HepG2 (cell line): ENCODE results near the gene MBD5. TPM values are rescaled to one million over a fixed set of nuclear protein-coding genes. Genes with fewer than 3 reads are reported as not detected.

Source experiments
- ATAC-seq: fragments of 200-7000 bp; cut with Tn5 transposase; 3 replicates; pipeline ENCODE4 v1.9.1; 2020; ENCODE audit warnings: mild to moderate bottlenecking, moderate library complexity
- BruUV-seq: library from RNA; stranded (reverse); fragments of 400-500 nt; replicated peaks from 2 replicates; lab custom pipeline; 2021; lab: Mats Ljungman, UMichigan
- CTCF ChIA-PET: fragments of 300-600 bp; formaldehyde crosslinking; extraction: SDS; loops from one replicate; lab custom pipeline; 2021; ENCODE audit warnings: low total read pairs, inconsistent platforms, low intra/inter-chr PET ratio; lab: Yijun Ruan, JAX
- POLR2A ChIA-PET: fragments of 350-600 bp; sonication (Branson Sonifier 250); formaldehyde crosslinking; loops from one replicate; lab custom pipeline; 2020; ENCODE audit warnings: antibody characterized with exemption, inconsistent platforms; lab: Yijun Ruan, JAX
- DNase-seq: peaks from one replicate; pipeline ENCODE4 v3.0.0-alpha.2; 2015; ENCODE audit warnings: low spot score
- FAIRE-seq: peaks from 3 replicates; lab custom pipeline; 2011; peaks lifted over from hg19 to GRCh38; lab: Jason Lieb, UNC
- H2AFZ ChIP-seq: one replicate; pipeline ENCODE4 v1.6.1; 2011; ENCODE audit warnings: low read length, inconsistent platforms
- H3K27ac ChIP-seq: fragments of 300-600 bp; 3 replicates; pipeline ENCODE4 v1.8.0; 2011; ENCODE audit warnings: mixed run types, mild to moderate bottlenecking, mixed read lengths, low read length, inconsistent platforms; ENCODE audit not compliant: insufficient read depth; ENCODE audit errors: extremely low read length
- H3K27me3 ChIP-seq, 2 experiments: fragments of 200-600 bp in 1 of 2; 2 replicates in 1 of 2; 3 replicates in 1 of 2; pipeline versions ENCODE4 v1.6.0 to v1.8.0; 2011; ENCODE audit warnings: low read length in 2 of 2, mild to moderate bottlenecking in 2 of 2, moderate library complexity in 2 of 2, inconsistent platforms in 1 of 2; ENCODE audit not compliant: insufficient read depth in 2 of 2, control insufficient read depth in 1 of 2
- H3K36me3 ChIP-seq, 2 experiments: fragments of 200-600 bp in 1 of 2; replicated peaks in 1 of 2; 2 replicates in 1 of 2; 3 replicates in 1 of 2; pipeline versions ENCODE4 v1.5.1 to v1.8.0; 2011; ENCODE audit warnings: low read length in 2 of 2, inconsistent platforms in 1 of 2; ENCODE audit not compliant: insufficient read depth in 2 of 2, control insufficient read depth in 1 of 2
- H3K4me1 ChIP-seq: 2 replicates; pipeline ENCODE4 v1.5.1; 2012; ENCODE audit warnings: low read length, inconsistent platforms; ENCODE audit not compliant: insufficient read depth
- H3K4me2 ChIP-seq: 2 replicates; pipeline ENCODE4 v1.6.0; 2011; ENCODE audit warnings: low read depth, low read length, inconsistent platforms
- H3K4me3 ChIP-seq, 3 experiments: fragments of 200-600 bp in 1 of 3; sonication (generic), shearing (Covaris generic) in 1 of 3; replicated peaks in 1 of 3; 2 replicates each; pipeline ENCODE4 v1.5.1; 2011 to 2016; ENCODE audit warnings: low read length in 3 of 3, inconsistent platforms in 2 of 3, low read depth in 2 of 3, mild to moderate bottlenecking in 2 of 3, control low read depth in 1 of 3, mixed read lengths in 1 of 3; ENCODE audit not compliant: insufficient read depth in 1 of 3
- H3K79me2 ChIP-seq: one replicate; pipeline ENCODE4 v1.6.1; 2011; ENCODE audit warnings: low read length, inconsistent platforms; ENCODE audit not compliant: insufficient read depth
- H3K9ac ChIP-seq: 2 replicates; pipeline ENCODE4 v1.6.0; 2011; ENCODE audit warnings: mild to moderate bottlenecking, low read depth, low read length, inconsistent platforms; ENCODE audit not compliant: insufficient read depth
- H3K9me3 ChIP-seq: 2 replicates; pipeline ENCODE4 v1.5.1; 2012; ENCODE audit warnings: mild to moderate bottlenecking, low read length
- H4K20me1 ChIP-seq: 2 replicates; pipeline ENCODE4 v1.6.0; 2011; ENCODE audit warnings: inconsistent platforms, mild to moderate bottlenecking, low read length, moderate library complexity; ENCODE audit not compliant: insufficient read depth
- KAT8 ChIP-seq: IDR thresholded peaks from 2 replicates; pipeline ENCODE4 v1.6.1; 2016; ENCODE audit warnings: missing genetic modification reagents, missing compliant biosample characterization
- KLF9 ChIP-seq: IDR thresholded peaks from 2 replicates; pipeline ENCODE4 v1.6.1; 2016; ENCODE audit warnings: low read depth
- ZBTB3 ChIP-seq: sonication (generic); formaldehyde crosslinking; IDR thresholded peaks from 2 replicates; pipeline ENCODE4 v1.4.0; 2020; ENCODE audit warnings: low read depth, mild to moderate bottlenecking, moderate library complexity, missing genetic modification reagents, borderline replicate concordance
- ZNF143 ChIP-seq: sonication (generic); formaldehyde crosslinking; IDR thresholded peaks from 2 replicates; pipeline ENCODE4 v1.4.0; 2020; ENCODE audit warnings: missing genetic modification reagents
- ZNF24 ChIP-seq: fragments of 450-650 bp; IDR thresholded peaks from 2 replicates; pipeline ENCODE4 v1.6.1; 2017; ENCODE audit warnings: antibody characterized with exemption, mild to moderate bottlenecking
- ZNF282 ChIP-seq: fragments of 450-650 bp; IDR thresholded peaks from 2 replicates; pipeline ENCODE4 v1.6.1; 2018; ENCODE audit not compliant: partially characterized antibody
- ZNF343 ChIP-seq: sonication (generic); formaldehyde crosslinking; IDR thresholded peaks from 2 replicates; pipeline ENCODE4 v1.4.0; 2020; ENCODE audit warnings: mild to moderate bottlenecking, missing genetic modification reagents
- ZNF460 ChIP-seq: sonication (generic); formaldehyde crosslinking; IDR thresholded peaks from 2 replicates; pipeline ENCODE4 v1.5.1; 2020; ENCODE audit warnings: missing genetic modification reagents, mild to moderate bottlenecking, borderline replicate concordance
- ZNF564 ChIP-seq: sonication (generic); formaldehyde crosslinking; IDR thresholded peaks from 2 replicates; pipeline ENCODE4 v1.8.1; 2023; ENCODE audit warnings: mild to moderate bottlenecking, missing genetic modification reagents
- ZNF660 ChIP-seq: sonication (generic); formaldehyde crosslinking; IDR thresholded peaks from 2 replicates; pipeline ENCODE4 v1.5.1; 2020; ENCODE audit warnings: mild to moderate bottlenecking, low read depth, missing genetic modification reagents, borderline replicate concordance
- ZNF703 ChIP-seq: sonication (generic); formaldehyde crosslinking; IDR thresholded peaks from 2 replicates; pipeline ENCODE4 v1.5.1; 2020; ENCODE audit warnings: missing genetic modification reagents, mild to moderate bottlenecking, moderate library complexity, borderline replicate concordance
- WGBS: methylation state at CpG from one replicate; pipeline ENCODE4 v1.1.6; 2017; ENCODE audit warnings: low lambda C conversion rate; 5-methylcytosine and 5-hydroxymethylcytosine counted together
- in situ Hi-C: cut with HindIII; loops from 2 replicates; pipeline ENCODE4 v1.10.0; 2017; ENCODE audit warnings: low pct_unique_long_range_greater_than_20kb; ENCODE audit not compliant: extremely low pct_ligation_motif_present
- intact Hi-C: fragments of 100-400 bp; cut with micrococcal nuclease; formaldehyde crosslinking; loops from one replicate; pipeline ENCODE4 v1.10.0; 2022; ENCODE audit not compliant: unreplicated experiment
- polyA plus RNA-seq, 8 experiments: library from polyadenylated mRNA; depleted of rRNA in 3 of 8; stranded (reverse) in 7 of 8; unstranded in 1 of 8; fragments of >200 nt; fragmentation: Illumina TruSeq in 4 of 8; extraction: Trizol in 4 of 8; gene quantifications; 2 replicates each; pipeline versions ENCODE4 v1.2.1 to v1.2.3, GENCODE V29; 2011 to 2016; ENCODE audit warnings: low read depth in 4 of 8, missing spikeins in 1 of 8, mixed read lengths in 1 of 8; ENCODE audit not compliant: insufficient read depth in 1 of 8
- total RNA-seq, 5 experiments: library from RNA; depleted of rRNA; stranded (reverse); fragments of >200 nt; fragmentation: Illumina TruSeq; extraction: Trizol; gene quantifications; 2 replicates each; pipeline ENCODE4 v1.2.3, GENCODE V29; 2016; ENCODE audit warnings: low read depth in 1 of 5
- TF ChIP-seq, protein P1 (sequence below): sonication (generic); formaldehyde crosslinking; IDR thresholded peaks from 2 replicates; pipeline ENCODE4 v1.5.0; 2020; ENCODE audit warnings: missing genetic modification reagents
- TF ChIP-seq, protein P2 (sequence below): sonication (generic); formaldehyde crosslinking; IDR thresholded peaks from 2 replicates; pipeline ENCODE4 v1.4.0; 2020; ENCODE audit warnings: mild to moderate bottlenecking, missing genetic modification reagents
- TF ChIP-seq, protein P3 (sequence below): sonication (generic); formaldehyde crosslinking; IDR thresholded peaks from 2 replicates; pipeline ENCODE4 v1.4.0; 2020; ENCODE audit warnings: missing genetic modification reagents

Gene MBD5
- total and polyA plus RNA-seq, 2 of the 13 experiments (the other 11 are each of a cell fraction or from before 2014, with no cell fraction given): 13.5 to 26.4 TPM

GRCh38 chr2:148234143-148234542 is 213.3 kb downstream of the MBD5 start:
- H3K36me3 ChIP-seq: no peaks in the 10 kb centered on the region
- WGBS: 94% methylated on average over 1 of the region's 1 CpG
- no peak for FAIRE-seq
- ChIA-PET POLR2A (no interaction called here), CTCF (no interaction called here)
- H3K27me3 ChIP-seq: no peaks in the 10 kb centered on the region
- in situ Hi-C loops: no loop called here
- no TSS peak for BruUV-seq
- no peak overlapping the region for H3K4me3 ChIP-seq
- no peak overlapping the region for H2AFZ ChIP-seq
- ATAC-seq: no peak
- DNase-seq: no peak
- H3K9ac ChIP-seq: no peak overlapping the region
- H3K79me2 ChIP-seq: no peaks in the 10 kb centered on the region
- H3K4me2 ChIP-seq: no peak overlapping the region
- no peak overlapping the region for H3K27ac ChIP-seq
- H3K9me3 ChIP-seq: peaks cover 9% of the 10 kb centered on the region; the same call in 1 of the 2 replicates
- TF ChIP-seq ZNF24: no peak
- TF ChIP-seq, protein P1, sequence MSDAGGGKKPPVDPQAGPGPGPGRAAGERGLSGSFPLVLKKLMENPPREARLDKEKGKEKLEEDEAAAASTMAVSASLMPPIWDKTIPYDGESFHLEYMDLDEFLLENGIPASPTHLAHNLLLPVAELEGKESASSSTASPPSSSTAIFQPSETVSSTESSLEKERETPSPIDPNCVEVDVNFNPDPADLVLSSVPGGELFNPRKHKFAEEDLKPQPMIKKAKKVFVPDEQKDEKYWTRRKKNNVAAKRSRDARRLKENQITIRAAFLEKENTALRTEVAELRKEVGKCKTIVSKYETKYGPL: no peak
- no peak for TF ChIP-seq ZNF703 (CRISPR knock-in tag)
- TF ChIP-seq ZNF660 (CRISPR knock-in tag): no peak
- no peak for TF ChIP-seq ZBTB3
- TF ChIP-seq, protein P2, sequence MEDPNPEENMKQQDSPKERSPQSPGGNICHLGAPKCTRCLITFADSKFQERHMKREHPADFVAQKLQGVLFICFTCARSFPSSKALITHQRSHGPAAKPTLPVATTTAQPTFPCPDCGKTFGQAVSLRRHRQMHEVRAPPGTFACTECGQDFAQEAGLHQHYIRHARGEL: no peak
- no peak for TF ChIP-seq ZNF282
- TF ChIP-seq ZNF143 (CRISPR knock-in tag): no peak
- no peak for TF ChIP-seq KAT8 (CRISPR knock-in tag)
- intact Hi-C loops: no loop called here
- peaks cover 9% of the 10 kb centered on the region for H3K4me1 ChIP-seq
- H4K20me1 ChIP-seq: no peaks in the 10 kb centered on the region

GRCh38 chr2:148237911-148238310 is 217.0 kb downstream of the MBD5 start:
- no peak for FAIRE-seq
- ATAC-seq: no peak
- intact Hi-C loops (no loop called here), in situ Hi-C loops (no loop called here)
- CTCF ChIA-PET: no interaction called here
- Histone ChIP-seq H3K4me2 (no peak overlapping the region), H3K79me2 (no peaks in the 10 kb centered on the region), H3K4me3 (no peak overlapping the region), H3K4me1 (no peaks in the 10 kb centered on the region), H4K20me1 (no peaks in the 10 kb centered on the region), H3K27ac (no peak overlapping the region), H3K9me3 (peaks cover 9% of the 10 kb centered on the region; the same call in 1 of the 2 replicates), H2AFZ (no peak overlapping the region), H3K9ac (no peak overlapping the region), H3K27me3 (no peaks in the 10 kb centered on the region), H3K36me3 (no peaks in the 10 kb centered on the region)
- DNase-seq: no peak
- POLR2A ChIA-PET: interaction anchor here (1.1 kb wide), 1 partner anchor 408 kb away, joined by 3 read pairs; no protein-coding TSS in a partner anchor
- BruUV-seq: no TSS peak
- TF ChIP-seq KLF9: no peak
- TF ChIP-seq ZNF460 (CRISPR knock-in tag): no peak
- no peak for TF ChIP-seq ZNF343
- TF ChIP-seq ZNF564: no peak
- TF ChIP-seq, protein P3, sequence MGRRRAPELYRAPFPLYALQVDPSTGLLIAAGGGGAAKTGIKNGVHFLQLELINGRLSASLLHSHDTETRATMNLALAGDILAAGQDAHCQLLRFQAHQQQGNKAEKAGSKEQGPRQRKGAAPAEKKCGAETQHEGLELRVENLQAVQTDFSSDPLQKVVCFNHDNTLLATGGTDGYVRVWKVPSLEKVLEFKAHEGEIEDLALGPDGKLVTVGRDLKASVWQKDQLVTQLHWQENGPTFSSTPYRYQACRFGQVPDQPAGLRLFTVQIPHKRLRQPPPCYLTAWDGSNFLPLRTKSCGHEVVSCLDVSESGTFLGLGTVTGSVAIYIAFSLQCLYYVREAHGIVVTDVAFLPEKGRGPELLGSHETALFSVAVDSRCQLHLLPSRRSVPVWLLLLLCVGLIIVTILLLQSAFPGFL (CRISPR knock-in tag): no peak
